GM12878 (cell line): ENCODE data around the gene EWSR1. TPM values are rescaled to one million over a fixed set of nuclear protein-coding genes. Genes with fewer than 3 reads are reported as not detected.
A peak's percentile ranks its signal among the peaks of the same experiment; 100 is the strongest.

Experiments used
- ATAC-seq: fragments of 200-7000 bp; cut with Tn5 transposase; 3 replicates; pipeline ENCODE4 v1.9.1; 2020; ENCODE audit warnings: mild to moderate bottlenecking, moderate library complexity
- BruUV-seq: library from RNA; stranded (reverse); fragments of 400-500 nt; replicated peaks from 2 replicates; lab custom pipeline; 2021; lab: Mats Ljungman, UMichigan
- CTCF ChIA-PET: fragments of 300-600 bp; sonication (Branson Sonifier 250); formaldehyde crosslinking; extraction: SDS; loops from one replicate; lab custom pipeline; 2021; ENCODE audit warnings: inconsistent platforms; lab: Yijun Ruan, JAX
- POLR2A ChIA-PET: fragments of 350-600 bp; formaldehyde crosslinking; extraction: SDS; loops from one replicate; lab custom pipeline; 2021; ENCODE audit warnings: inconsistent platforms; lab: Charles Lee
- RAD21 ChIA-PET: fragments of 300-600 bp; sonication (Branson Sonifier 250); formaldehyde crosslinking; loops from one replicate; lab custom pipeline; 2023; ENCODE audit warnings: antibody characterized with exemption; ENCODE audit not compliant: unreplicated experiment; lab: Charles Lee
- SMC1A ChIA-PET: fragments of 300-600 bp; sonication (Branson Sonifier 250); formaldehyde crosslinking; loops from one replicate; lab custom pipeline; 2023; ENCODE audit not compliant: unreplicated experiment, uncharacterized antibody; lab: Charles Lee
- DNase-seq: peaks from one replicate; pipeline ENCODE4 v3.0.0-alpha.2; 2011; ENCODE audit warnings: low read depth, low spot score
- FAIRE-seq: peaks from 3 replicates; lab custom pipeline; 2011; peaks lifted over from hg19 to GRCh38; lab: Jason Lieb, UNC
- H2AFZ ChIP-seq: 2 replicates; pipeline ENCODE4 v1.6.0; 2011; ENCODE audit warnings: low read depth, low read length, control low read depth; ENCODE audit not compliant: control insufficient read depth
- H3K27ac ChIP-seq: 2 replicates; pipeline ENCODE4 v1.5.1; 2011; ENCODE audit warnings: control low read depth; ENCODE audit not compliant: control insufficient read depth, insufficient read depth
- H3K27me3 ChIP-seq, 2 experiments: replicated peaks in 1 of 2; 2 replicates each; pipeline versions ENCODE4 v1.6.0 to v1.6.1; 2011; ENCODE audit warnings: low read length in 1 of 2; ENCODE audit not compliant: control insufficient read depth in 2 of 2, insufficient read depth in 2 of 2
- H3K36me3 ChIP-seq, 2 experiments: 2 replicates each; pipeline ENCODE4 v1.5.1; 2011; ENCODE audit warnings: low read length in 1 of 2; ENCODE audit not compliant: control insufficient read depth in 2 of 2, insufficient read depth in 2 of 2
- H3K4me1 ChIP-seq: 2 replicates; pipeline ENCODE4 v1.6.1; 2011; ENCODE audit warnings: mild to moderate bottlenecking, low read length, moderate library complexity, mixed read lengths; ENCODE audit not compliant: control insufficient read depth, insufficient read depth
- H3K4me2 ChIP-seq: 2 replicates; pipeline ENCODE4 v1.6.0; 2011; ENCODE audit warnings: control low read depth; ENCODE audit not compliant: control insufficient read depth, insufficient read depth
- H3K4me3 ChIP-seq: fragments of 200-600 bp; sonication (generic); 2 replicates; pipeline ENCODE4 v1.5.1; 2016
- H3K79me2 ChIP-seq: 2 replicates; pipeline ENCODE4 v1.6.0; 2011; ENCODE audit warnings: low read length; ENCODE audit not compliant: control insufficient read depth, insufficient read depth
- H3K9ac ChIP-seq: 2 replicates; pipeline ENCODE4 v1.8.0; 2011; ENCODE audit warnings: low read length, control low read depth, mixed read lengths; ENCODE audit not compliant: control insufficient read depth, insufficient read depth
- H3K9me3 ChIP-seq: replicated peaks from 3 replicates; pipeline ENCODE4 v1.5.1; 2011; ENCODE audit warnings: mild to moderate bottlenecking, low read length; ENCODE audit not compliant: control insufficient read depth, insufficient read depth
- H4K20me1 ChIP-seq: 2 replicates; pipeline ENCODE4 v1.6.0; 2011; ENCODE audit not compliant: control insufficient read depth, insufficient read depth
- BHLHE40 ChIP-seq, 2 experiments: fragments of 450-650 bp in 1 of 2; IDR thresholded peaks; 2 replicates each; pipeline ENCODE4 v1.6.1; 2011 to 2017; ENCODE audit warnings: low read depth in 2 of 2, borderline replicate concordance in 1 of 2, improper control_type of control experiment in 1 of 2, low read length in 1 of 2, mild to moderate bottlenecking in 1 of 2
- CBX5 ChIP-seq: sonication (generic); IDR thresholded peaks from 2 replicates; pipeline ENCODE4 v1.6.1; 2016; ENCODE audit warnings: low read depth, moderate library complexity, mild to moderate bottlenecking, inconsistent platforms
- CEBPB ChIP-seq, 2 experiments: fragments of 150-350 bp in 1 of 2; IDR thresholded peaks; 2 replicates each; pipeline ENCODE4 v1.6.1; 2012 to 2014; ENCODE audit warnings: low read depth in 2 of 2, low read length in 2 of 2, borderline replicate concordance in 1 of 2, inconsistent platforms in 1 of 2
- MTA2 ChIP-seq: fragments of 450-650 bp; IDR thresholded peaks from 2 replicates; pipeline ENCODE4 v1.6.1; 2016; ENCODE audit warnings: low read depth, mild to moderate bottlenecking, moderate library complexity
- NR2C2 ChIP-seq: IDR thresholded peaks from 2 replicates; pipeline ENCODE4 v1.6.1; 2011; ENCODE audit warnings: borderline replicate concordance, low read depth; ENCODE audit not compliant: control insufficient read depth, insufficient read length
- SREBF2 ChIP-seq: IDR thresholded peaks from 2 replicates; pipeline ENCODE4 v1.6.1; 2012; ENCODE audit warnings: mild to moderate bottlenecking, low read length
- ZNF217 ChIP-seq: fragments of 450-650 bp; IDR thresholded peaks from 2 replicates; pipeline ENCODE4 v1.6.1; 2017; ENCODE audit warnings: antibody characterized with exemption, mild to moderate bottlenecking
- WGBS: methylation state at CpG from one replicate; pipeline ENCODE4 v1.1.6; 2016; ENCODE audit warnings: low lambda C conversion rate; ENCODE audit not compliant: insufficient replicate concordance, insufficient coverage; ENCODE audit errors: missing lambda C conversion rate; 5-methylcytosine and 5-hydroxymethylcytosine counted together
- in situ Hi-C: fragments of 300-500 bp; cut with MboI; formaldehyde crosslinking; loops from 9 replicates; pipeline ENCODE4 v1.14.3; 2018; ENCODE audit warnings: mixed read lengths
- intact Hi-C: fragments of 100-400 bp; cut with micrococcal nuclease; formaldehyde crosslinking; loops from one replicate; pipeline ENCODE4 v1.14.2; 2022; ENCODE audit not compliant: unreplicated experiment
- polyA plus RNA-seq, 11 experiments: library from polyadenylated mRNA; depleted of rRNA in 4 of 11; unstranded in 6 of 11; stranded (reverse) in 5 of 11; fragments of >200 nt; fragmentation: Nextera tagmentation in 4 of 11; fragmentation: Illumina TruSeq in 1 of 11; extraction: Ambion mirVana in 4 of 11; extraction: Trizol in 1 of 11; gene quantifications; 1 replicate in 1 of 11; 2 replicates in 10 of 11; pipeline versions ENCODE4 v1.2.1 to v1.2.3, GENCODE V29; 2011 to 2016; ENCODE audit warnings: inconsistent platforms in 2 of 11, missing spikeins in 2 of 11, low read depth in 1 of 11
- total RNA-seq, 4 experiments: library from RNA; depleted of rRNA in 3 of 4; stranded (reverse); fragments of >200 nt in 3 of 4; fragmentation: Illumina TruSeq in 1 of 4; extraction: Trizol in 1 of 4; gene quantifications; 2 replicates each; pipeline versions ENCODE4 v1.2.1 to v1.2.3, GENCODE V29; 2013 to 2021
- TF ChIP-seq, protein P1 (sequence below): fragments of 450-650 bp; IDR thresholded peaks from 2 replicates; pipeline ENCODE4 v1.6.1; 2017; ENCODE audit warnings: borderline replicate concordance
- TF ChIP-seq, protein P2 (sequence below): fragments of 450-650 bp; IDR thresholded peaks from 2 replicates; pipeline ENCODE4 v1.6.1; 2016; ENCODE audit warnings: mild to moderate bottlenecking, moderate library complexity, borderline replicate concordance

EWSR1 gene
- total and polyA plus RNA-seq, 10 of the 15 experiments (the other 5 are each of a cell fraction or from before 2014, with no cell fraction given): 130 to 480 (median 356) TPM

GRCh38 chr22:29260601-29261315 lies 7.3 kb upstream of the EWSR1 start:
- ChIA-PET POLR2A (no interaction called here), SMC1A (no interaction called here), CTCF (interaction anchor here (2.7 kb wide), 1 partner anchor 15 kb away, joined by 7 read pairs; no protein-coding TSS in a partner anchor), RAD21 (no interaction called here)
- intact Hi-C loops: no loop called here
- H3K9ac ChIP-seq: no peak overlapping the region
- H3K9me3 ChIP-seq: no peaks in the 10 kb centered on the region
- DNase-seq (no peak), ATAC-seq (peak; percentile 4; the same call in 2 of the 3 replicates), FAIRE-seq (no peak)
- 90% methylated on average over 17 of the region's 17 CpGs for WGBS
- no peak overlapping the region for H3K4me3 ChIP-seq
- no TSS peak for BruUV-seq
- H3K27me3 ChIP-seq: no peaks in the 10 kb centered on the region
- no peak overlapping the region for H3K4me2 ChIP-seq
- TF ChIP-seq, protein P1, sequence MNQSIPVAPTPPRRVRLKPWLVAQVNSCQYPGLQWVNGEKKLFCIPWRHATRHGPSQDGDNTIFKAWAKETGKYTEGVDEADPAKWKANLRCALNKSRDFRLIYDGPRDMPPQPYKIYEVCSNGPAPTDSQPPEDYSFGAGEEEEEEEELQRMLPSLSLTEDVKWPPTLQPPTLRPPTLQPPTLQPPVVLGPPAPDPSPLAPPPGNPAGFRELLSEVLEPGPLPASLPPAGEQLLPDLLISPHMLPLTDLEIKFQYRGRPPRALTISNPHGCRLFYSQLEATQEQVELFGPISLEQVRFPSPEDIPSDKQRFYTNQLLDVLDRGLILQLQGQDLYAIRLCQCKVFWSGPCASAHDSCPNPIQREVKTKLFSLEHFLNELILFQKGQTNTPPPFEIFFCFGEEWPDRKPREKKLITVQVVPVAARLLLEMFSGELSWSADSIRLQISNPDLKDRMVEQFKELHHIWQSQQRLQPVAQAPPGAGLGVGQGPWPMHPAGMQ: no peak
- TF ChIP-seq, protein P2, sequence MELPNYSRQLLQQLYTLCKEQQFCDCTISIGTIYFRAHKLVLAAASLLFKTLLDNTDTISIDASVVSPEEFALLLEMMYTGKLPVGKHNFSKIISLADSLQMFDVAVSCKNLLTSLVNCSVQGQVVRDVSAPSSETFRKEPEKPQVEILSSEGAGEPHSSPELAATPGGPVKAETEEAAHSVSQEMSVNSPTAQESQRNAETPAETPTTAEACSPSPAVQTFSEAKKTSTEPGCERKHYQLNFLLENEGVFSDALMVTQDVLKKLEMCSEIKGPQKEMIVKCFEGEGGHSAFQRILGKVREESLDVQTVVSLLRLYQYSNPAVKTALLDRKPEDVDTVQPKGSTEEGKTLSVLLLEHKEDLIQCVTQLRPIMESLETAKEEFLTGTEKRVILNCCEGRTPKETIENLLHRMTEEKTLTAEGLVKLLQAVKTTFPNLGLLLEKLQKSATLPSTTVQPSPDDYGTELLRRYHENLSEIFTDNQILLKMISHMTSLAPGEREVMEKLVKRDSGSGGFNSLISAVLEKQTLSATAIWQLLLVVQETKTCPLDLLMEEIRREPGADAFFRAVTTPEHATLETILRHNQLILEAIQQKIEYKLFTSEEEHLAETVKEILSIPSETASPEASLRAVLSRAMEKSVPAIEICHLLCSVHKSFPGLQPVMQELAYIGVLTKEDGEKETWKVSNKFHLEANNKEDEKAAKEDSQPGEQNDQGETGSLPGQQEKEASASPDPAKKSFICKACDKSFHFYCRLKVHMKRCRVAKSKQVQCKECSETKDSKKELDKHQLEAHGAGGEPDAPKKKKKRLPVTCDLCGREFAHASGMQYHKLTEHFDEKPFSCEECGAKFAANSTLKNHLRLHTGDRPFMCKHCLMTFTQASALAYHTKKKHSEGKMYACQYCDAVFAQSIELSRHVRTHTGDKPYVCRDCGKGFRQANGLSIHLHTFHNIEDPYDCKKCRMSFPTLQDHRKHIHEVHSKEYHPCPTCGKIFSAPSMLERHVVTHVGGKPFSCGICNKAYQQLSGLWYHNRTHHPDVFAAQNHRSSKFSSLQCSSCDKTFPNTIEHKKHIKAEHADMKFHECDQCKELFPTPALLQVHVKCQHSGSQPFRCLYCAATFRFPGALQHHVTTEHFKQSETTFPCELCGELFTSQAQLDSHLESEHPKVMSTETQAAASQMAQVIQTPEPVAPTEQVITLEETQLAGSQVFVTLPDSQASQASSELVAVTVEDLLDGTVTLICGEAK: no peak
- no peak for TF ChIP-seq NR2C2
- TF ChIP-seq BHLHE40 (IDR thresholded peaks at IDR 0.05; ENCODE audit: borderline replicate concordance in 1 of 2, low read depth in 2 of 2, low read length in 1 of 2): no peak
- no peak for TF ChIP-seq ZNF217
- no peak for TF ChIP-seq SREBF2
- TF ChIP-seq CBX5: no peak
- TF ChIP-seq CEBPB (IDR thresholded peaks at IDR 0.05; ENCODE audit: borderline replicate concordance in 1 of 2, low read depth in 2 of 2, low read length in 2 of 2): no peak
- TF ChIP-seq MTA2: no peak
- H3K79me2 ChIP-seq: peaks cover 2% of the 10 kb centered on the region
- no peaks in the 10 kb centered on the region for H4K20me1 ChIP-seq
- H3K4me1 ChIP-seq: no peaks in the 10 kb centered on the region
- in situ Hi-C loops: no loop called here
- H3K27ac ChIP-seq: no peak overlapping the region
- H2AFZ ChIP-seq: no peak overlapping the region
- H3K36me3 ChIP-seq: peaks cover 7 to 9% of the 10 kb centered on the region in 2 experiments; a peak in 3 of 4 replicates
